Neural cell (in vitro differentiated cells): Measurements from ENCODE around the gene BLTP2. TPM values are rescaled to one million over a fixed set of nuclear protein-coding genes. Genes with fewer than 3 reads are reported as not detected.
A peak's percentile ranks its signal among the peaks of the same experiment; 100 is the strongest.

Source experiments
- H2AFZ ChIP-seq: fragments of 200-600, 300-800 bp; sonication (generic), shearing (Covaris generic); 2 replicates; pipeline ENCODE4 v1.6.0; 2014; ENCODE audit warnings: low read depth, mild to moderate bottlenecking, antibody characterized with exemption, low read length, moderate library complexity
- H3F3A ChIP-seq: fragments of 200-600 bp; shearing (Covaris generic); 2 replicates; pipeline ENCODE4 v1.6.1; 2016; ENCODE audit warnings: mild to moderate bottlenecking, moderate library complexity, mixed read lengths, antibody characterized with exemption, low read length; ENCODE audit not compliant: insufficient read depth, poor library complexity, severe bottlenecking
- H3K27ac ChIP-seq: fragments of 200-600, 300-800 bp; sonication (generic), shearing (Covaris generic); 2 replicates; pipeline ENCODE4 v1.5.1; 2014; ENCODE audit warnings: mild to moderate bottlenecking, low read length, moderate library complexity
- H3K27me3 ChIP-seq: fragments of 300-800, 200-600 bp; sonication (generic), shearing (Covaris generic); 2 replicates; pipeline ENCODE4 v1.6.0; 2014; ENCODE audit warnings: mild to moderate bottlenecking, low read depth, low read length, moderate library complexity; ENCODE audit not compliant: insufficient read depth
- H3K36me3 ChIP-seq: fragments of 300-800, 200-600 bp; sonication (generic), shearing (Covaris generic); 2 replicates; pipeline ENCODE4 v1.5.1; 2014; ENCODE audit warnings: mild to moderate bottlenecking, antibody characterized with exemption, low read length, moderate library complexity; ENCODE audit not compliant: insufficient read depth
- H3K4me2 ChIP-seq: fragments of 300-800, 200-600 bp; sonication (generic), shearing (Covaris generic); 2 replicates; pipeline ENCODE4 v1.6.0; 2014; ENCODE audit warnings: mild to moderate bottlenecking, low read length
- H3K4me3 ChIP-seq: fragments of 300-800, 200-600 bp; sonication (generic), shearing (Covaris generic); 2 replicates; pipeline ENCODE4 v1.5.1; 2014; ENCODE audit warnings: mild to moderate bottlenecking, low read length, moderate library complexity
- H3K79me2 ChIP-seq: fragments of 200-600 bp; shearing (Covaris generic); replicated peaks from 2 replicates; pipeline ENCODE4 v1.6.0; 2014; ENCODE audit warnings: mild to moderate bottlenecking, low read length, moderate library complexity; ENCODE audit not compliant: insufficient read depth
- H3K9ac ChIP-seq: fragments of 300-800, 200-600 bp; sonication (generic), shearing (Covaris generic); 2 replicates; pipeline ENCODE4 v1.6.1; 2016; ENCODE audit warnings: mild to moderate bottlenecking, low read length, mixed read lengths
- H3K9me2 ChIP-seq: fragments of 200-600 bp; shearing (Covaris generic); 2 replicates; pipeline ENCODE4 v1.6.1; 2016; ENCODE audit warnings: mild to moderate bottlenecking, low read length, mixed read lengths; ENCODE audit not compliant: insufficient read depth
- H3K9me3 ChIP-seq: fragments of 200-600, 300-800 bp; sonication (generic), shearing (Covaris generic); 2 replicates; pipeline ENCODE4 v1.6.1; 2016; ENCODE audit warnings: mild to moderate bottlenecking, mixed run types, low read length, moderate library complexity, mixed read lengths
- H4K20me1 ChIP-seq: fragments of 200-600 bp; shearing (Covaris generic); 2 replicates; pipeline ENCODE4 v1.6.1; 2016; ENCODE audit warnings: mild to moderate bottlenecking, mixed run types; ENCODE audit not compliant: insufficient read depth
- EP300 ChIP-seq: fragments of 450-650 bp; conservative IDR thresholded peaks from 2 replicates; pipeline ENCODE4 v1.6.1; 2014; ENCODE audit warnings: antibody characterized with exemption, mild to moderate bottlenecking, moderate library complexity; ENCODE audit not compliant: poor library complexity, severe bottlenecking
- EZH2 ChIP-seq: fragments of 200-600, 300-800 bp; shearing (Covaris generic), sonication (generic); IDR thresholded peaks from 2 replicates; pipeline ENCODE4 v1.6.1; 2014; ENCODE audit warnings: antibody characterized with exemption, low read length, borderline replicate concordance, mild to moderate bottlenecking; ENCODE audit not compliant: insufficient read depth, poor library complexity, severe bottlenecking
- MXI1 ChIP-seq: fragments of 450-650 bp; conservative IDR thresholded peaks from 2 replicates; pipeline ENCODE4 v1.6.1; 2014; ENCODE audit warnings: antibody characterized with exemption, mild to moderate bottlenecking; ENCODE audit not compliant: poor library complexity, severe bottlenecking
- POLR2AphosphoS5 ChIP-seq: IDR thresholded peaks from 2 replicates; pipeline ENCODE4 v1.6.1; 2012
- RAD21 ChIP-seq: fragments of 450-650 bp; conservative IDR thresholded peaks from 2 replicates; pipeline ENCODE4 v1.6.1; 2014; ENCODE audit warnings: antibody characterized with exemption, mild to moderate bottlenecking, moderate library complexity
- SMC3 ChIP-seq: fragments of 450-650 bp; conservative IDR thresholded peaks from 2 replicates; pipeline ENCODE4 v1.6.1; 2014; ENCODE audit warnings: antibody characterized with exemption, mild to moderate bottlenecking, moderate library complexity; ENCODE audit not compliant: poor library complexity
- TAF1 ChIP-seq: IDR thresholded peaks from 2 replicates; pipeline ENCODE4 v1.6.1; 2012; ENCODE audit warnings: low read depth
- polyA plus RNA-seq: library from polyadenylated mRNA; depleted of rRNA; stranded (reverse); fragments of >200 nt; gene quantifications from 2 replicates; pipeline ENCODE4 v1.2.3, GENCODE V29; 2014
- TF ChIP-seq, protein P1 (sequence below): fragments of 450-650 bp; IDR thresholded peaks from 2 replicates; pipeline ENCODE4 v1.5.1; 2014; ENCODE audit warnings: antibody characterized with exemption, mild to moderate bottlenecking, moderate library complexity; ENCODE audit not compliant: poor library complexity, severe bottlenecking
- TF ChIP-seq, protein P2 (sequence below): IDR thresholded peaks from 2 replicates; pipeline ENCODE4 v1.6.1; 2012; ENCODE audit warnings: borderline replicate concordance

BLTP2 gene
- polyA plus RNA-seq, 1 donor from 2014 or later = 54.4 TPM

DNA sequence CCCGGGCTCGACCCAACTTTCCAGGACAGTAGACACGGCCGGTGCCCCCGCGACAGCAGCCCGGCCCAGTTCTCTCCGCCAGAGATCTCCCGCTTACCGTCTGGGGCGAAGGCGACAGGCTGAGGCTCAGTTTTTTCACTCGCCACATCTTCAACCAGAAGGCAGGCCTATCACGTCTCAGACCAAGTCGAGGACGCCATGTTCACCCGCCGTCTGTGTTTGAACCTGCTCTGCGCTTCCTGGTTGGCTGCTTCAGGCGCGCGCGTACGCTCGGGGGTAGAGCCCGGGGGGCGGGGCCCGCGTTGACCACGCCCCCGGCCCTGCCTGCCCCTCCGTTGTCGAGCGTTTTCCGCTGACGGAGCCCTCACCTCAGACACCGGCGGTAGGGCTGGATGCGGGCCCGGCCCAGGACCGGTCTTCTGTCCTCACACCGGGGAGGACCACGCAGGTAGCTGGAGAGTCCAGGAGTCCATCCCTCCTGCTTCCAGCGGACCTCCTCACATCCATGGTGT lies 46.1 kb downstream of the BLTP2 start, which contains the start of gene SPAG5:
SPAG5 (minus strand) TSS at position 227 of the 512 bp plus-strand sequence; CDS start at position 148, 79 bp downstream.
- Histone ChIP-seq H3K9ac (peak within 1 kb of the TSS; percentile 61), H2AFZ (peak within 1 kb of the TSS; percentile 25), H3K4me2 (peak within 1 kb of the TSS; percentile 63), H3K9me2 (no peaks in the 10 kb centered on the region), H3F3A (no peaks in the 10 kb centered on the region), H3K36me3 (no peaks in the 10 kb centered on the region), H3K9me3 (no peaks in the 10 kb centered on the region), H3K79me2 (no peaks in the 10 kb centered on the region), H3K4me3 (peak within 1 kb of the TSS; percentile 71), H3K27ac (no peak within 1 kb of the TSS), H3K27me3 (no peaks in the 10 kb centered on the region), H4K20me1 (no peaks in the 10 kb centered on the region)
- TF ChIP-seq, protein P1, sequence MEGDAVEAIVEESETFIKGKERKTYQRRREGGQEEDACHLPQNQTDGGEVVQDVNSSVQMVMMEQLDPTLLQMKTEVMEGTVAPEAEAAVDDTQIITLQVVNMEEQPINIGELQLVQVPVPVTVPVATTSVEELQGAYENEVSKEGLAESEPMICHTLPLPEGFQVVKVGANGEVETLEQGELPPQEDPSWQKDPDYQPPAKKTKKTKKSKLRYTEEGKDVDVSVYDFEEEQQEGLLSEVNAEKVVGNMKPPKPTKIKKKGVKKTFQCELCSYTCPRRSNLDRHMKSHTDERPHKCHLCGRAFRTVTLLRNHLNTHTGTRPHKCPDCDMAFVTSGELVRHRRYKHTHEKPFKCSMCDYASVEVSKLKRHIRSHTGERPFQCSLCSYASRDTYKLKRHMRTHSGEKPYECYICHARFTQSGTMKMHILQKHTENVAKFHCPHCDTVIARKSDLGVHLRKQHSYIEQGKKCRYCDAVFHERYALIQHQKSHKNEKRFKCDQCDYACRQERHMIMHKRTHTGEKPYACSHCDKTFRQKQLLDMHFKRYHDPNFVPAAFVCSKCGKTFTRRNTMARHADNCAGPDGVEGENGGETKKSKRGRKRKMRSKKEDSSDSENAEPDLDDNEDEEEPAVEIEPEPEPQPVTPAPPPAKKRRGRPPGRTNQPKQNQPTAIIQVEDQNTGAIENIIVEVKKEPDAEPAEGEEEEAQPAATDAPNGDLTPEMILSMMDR = no peak
- TF ChIP-seq, protein P2, sequence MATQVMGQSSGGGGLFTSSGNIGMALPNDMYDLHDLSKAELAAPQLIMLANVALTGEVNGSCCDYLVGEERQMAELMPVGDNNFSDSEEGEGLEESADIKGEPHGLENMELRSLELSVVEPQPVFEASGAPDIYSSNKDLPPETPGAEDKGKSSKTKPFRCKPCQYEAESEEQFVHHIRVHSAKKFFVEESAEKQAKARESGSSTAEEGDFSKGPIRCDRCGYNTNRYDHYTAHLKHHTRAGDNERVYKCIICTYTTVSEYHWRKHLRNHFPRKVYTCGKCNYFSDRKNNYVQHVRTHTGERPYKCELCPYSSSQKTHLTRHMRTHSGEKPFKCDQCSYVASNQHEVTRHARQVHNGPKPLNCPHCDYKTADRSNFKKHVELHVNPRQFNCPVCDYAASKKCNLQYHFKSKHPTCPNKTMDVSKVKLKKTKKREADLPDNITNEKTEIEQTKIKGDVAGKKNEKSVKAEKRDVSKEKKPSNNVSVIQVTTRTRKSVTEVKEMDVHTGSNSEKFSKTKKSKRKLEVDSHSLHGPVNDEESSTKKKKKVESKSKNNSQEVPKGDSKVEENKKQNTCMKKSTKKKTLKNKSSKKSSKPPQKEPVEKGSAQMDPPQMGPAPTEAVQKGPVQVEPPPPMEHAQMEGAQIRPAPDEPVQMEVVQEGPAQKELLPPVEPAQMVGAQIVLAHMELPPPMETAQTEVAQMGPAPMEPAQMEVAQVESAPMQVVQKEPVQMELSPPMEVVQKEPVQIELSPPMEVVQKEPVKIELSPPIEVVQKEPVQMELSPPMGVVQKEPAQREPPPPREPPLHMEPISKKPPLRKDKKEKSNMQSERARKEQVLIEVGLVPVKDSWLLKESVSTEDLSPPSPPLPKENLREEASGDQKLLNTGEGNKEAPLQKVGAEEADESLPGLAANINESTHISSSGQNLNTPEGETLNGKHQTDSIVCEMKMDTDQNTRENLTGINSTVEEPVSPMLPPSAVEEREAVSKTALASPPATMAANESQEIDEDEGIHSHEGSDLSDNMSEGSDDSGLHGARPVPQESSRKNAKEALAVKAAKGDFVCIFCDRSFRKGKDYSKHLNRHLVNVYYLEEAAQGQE = no peak
- TF ChIP-seq EP300 = no peak
- no peak for TF ChIP-seq EZH2
- peak; percentile 96 for TF ChIP-seq MXI1
- no peak for TF ChIP-seq TAF1
- TF ChIP-seq SMC3 = peak; percentile 25
- TF ChIP-seq POLR2AphosphoS5 = peak; percentile 27
- TF ChIP-seq RAD21 = peak; percentile 21

DNA sequence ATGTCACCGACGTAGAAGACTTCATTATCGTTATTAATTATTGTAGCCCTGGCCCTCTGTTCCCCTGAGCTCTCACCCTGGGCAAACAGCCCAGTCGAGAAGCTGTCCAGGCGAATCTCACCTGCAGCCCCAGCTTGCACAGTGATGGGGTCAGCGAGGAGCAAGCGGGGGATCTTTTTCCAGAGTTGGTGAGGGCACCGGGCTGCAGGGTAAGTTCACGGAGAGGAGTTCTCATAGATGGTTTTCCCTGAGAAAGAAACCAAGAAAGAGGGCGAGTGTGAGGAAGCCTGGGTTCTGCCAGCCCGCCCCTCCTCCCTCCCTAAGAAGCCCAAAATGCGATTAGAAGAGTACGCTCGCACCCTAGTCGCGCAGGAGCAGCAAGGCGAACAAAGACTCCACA lies 46.6 kb downstream of the BLTP2 start:
- H3K4me3 ChIP-seq = peak overlapping the region; percentile 71
- no peaks in the 10 kb centered on the region for H3K9me3 ChIP-seq
- H3F3A ChIP-seq = no peaks in the 10 kb centered on the region
- no peak overlapping the region for H3K27ac ChIP-seq
- H2AFZ ChIP-seq = no peak overlapping the region
- H3K9ac ChIP-seq = no peak overlapping the region
- no peaks in the 10 kb centered on the region for H3K36me3 ChIP-seq
- no peaks in the 10 kb centered on the region for H3K27me3 ChIP-seq
- H3K4me2 ChIP-seq = peak overlapping the region; percentile 50
- H3K9me2 ChIP-seq = no peaks in the 10 kb centered on the region
- no peak for TF ChIP-seq EZH2
- no peak for TF ChIP-seq SMC3
- no peak for TF ChIP-seq EP300
- no peak for TF ChIP-seq MXI1
- TF ChIP-seq, protein P2 = no peak
- TF ChIP-seq, protein P1 = no peak
- TF ChIP-seq POLR2AphosphoS5 = no peak
- TF ChIP-seq RAD21 = no peak
- no peaks in the 10 kb centered on the region for H3K79me2 ChIP-seq
- H4K20me1 ChIP-seq = no peaks in the 10 kb centered on the region
